HG03469 (cell line): ENCODE results near the gene NELL1.

ENCODE experiments used
- ATAC-seq: cut with Tn5 transposase; IDR thresholded peaks from one replicate; pipeline ENCODE4 v1.9.1; 2021; ENCODE audit warnings: mild to moderate bottlenecking, moderate library complexity, moderate number of reproducible peaks; ENCODE audit not compliant: unreplicated experiment

The NELL1 gene

DNA sequence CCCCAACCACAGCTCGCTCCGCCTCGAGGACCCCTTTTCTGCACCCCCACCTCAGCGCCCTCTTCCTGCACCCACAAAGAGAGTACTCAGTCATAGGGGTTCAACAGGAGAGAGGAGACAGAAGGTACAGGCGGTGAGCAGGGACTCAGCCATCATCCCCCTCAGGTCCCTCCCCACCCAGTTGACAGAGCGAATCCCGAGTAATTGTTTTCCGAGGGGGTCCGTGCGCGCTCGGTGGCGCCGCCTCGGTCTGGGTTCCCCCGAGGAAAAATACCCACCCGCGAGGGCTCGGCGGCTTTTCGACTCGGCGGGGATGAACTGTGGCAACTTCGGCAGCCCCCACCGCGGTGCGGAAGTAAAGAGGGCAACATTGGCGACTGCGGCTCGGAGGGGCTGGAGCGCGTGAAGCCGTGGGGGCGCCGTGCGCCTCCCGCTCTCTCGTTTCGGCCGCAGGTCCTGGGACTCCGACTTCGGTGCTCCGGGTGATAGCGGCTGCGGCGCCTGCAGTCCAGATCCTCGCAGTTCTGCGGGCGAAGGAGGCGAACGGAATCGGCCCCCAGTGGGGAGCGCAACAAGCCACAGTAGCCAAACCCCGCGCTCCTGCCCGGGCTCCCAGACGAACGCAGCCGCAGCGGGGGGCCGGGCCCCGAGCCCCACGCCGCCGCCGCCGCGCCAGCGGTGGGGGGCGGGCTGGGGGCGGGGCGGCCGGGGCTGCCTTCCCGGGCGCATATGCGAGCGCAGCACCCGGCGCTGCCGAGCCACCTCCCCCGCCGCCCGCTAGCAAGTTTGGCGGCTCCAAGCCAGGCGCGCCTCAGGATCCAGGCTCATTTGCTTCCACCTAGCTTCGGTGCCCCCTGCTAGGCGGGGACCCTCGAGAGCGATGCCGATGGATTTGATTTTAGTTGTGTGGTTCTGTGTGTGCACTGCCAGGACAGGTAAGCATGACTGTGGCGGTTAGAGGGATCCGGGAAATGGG is at the start of gene NELL1:
Gene NELL1 (plus strand): TSS at position 743 of the 976 bp plus-strand sequence.
- no peak for ATAC-seq

DNA sequence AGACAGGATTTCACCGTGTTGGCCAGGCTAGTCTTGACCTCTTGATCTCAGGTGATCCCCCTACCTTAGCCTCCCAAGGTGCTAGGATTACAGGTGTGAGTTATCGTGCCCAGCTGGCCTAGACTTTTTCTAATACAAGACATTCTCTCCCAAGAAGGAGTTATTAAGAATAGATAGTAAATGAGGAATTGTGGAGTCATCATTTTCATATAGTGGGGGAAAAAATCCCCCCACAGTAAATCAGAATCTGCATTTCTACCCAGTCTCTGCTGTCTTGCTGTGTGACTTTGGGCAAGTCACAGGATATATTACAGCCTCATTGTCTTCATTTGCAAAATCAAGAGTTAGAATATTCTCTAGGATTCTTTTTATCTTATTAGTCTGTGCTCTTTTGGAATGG is 48.4 kb upstream of the NELL1 start:
- no peak for ATAC-seq

DNA sequence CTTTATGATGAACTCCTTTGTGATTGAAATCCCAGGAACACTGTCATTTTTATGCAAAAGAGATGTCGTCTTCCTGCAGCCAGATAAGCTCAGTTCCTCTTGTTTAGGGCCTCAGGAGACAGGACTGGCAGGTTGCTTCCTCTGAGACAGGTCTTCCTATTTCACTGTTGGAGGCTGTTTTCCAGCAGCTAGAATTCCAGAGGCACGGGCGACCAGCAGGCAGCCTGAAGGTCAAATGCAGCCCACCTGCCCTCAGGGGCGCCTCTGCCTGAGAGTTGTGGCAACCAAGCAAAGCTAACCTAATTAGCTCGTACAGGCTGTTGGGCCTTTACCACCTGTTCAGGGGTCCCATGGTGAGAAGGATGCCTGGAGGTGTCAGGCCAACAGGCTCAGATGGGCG is 47.7 kb upstream of the NELL1 start:
- ATAC-seq: no peak

DNA sequence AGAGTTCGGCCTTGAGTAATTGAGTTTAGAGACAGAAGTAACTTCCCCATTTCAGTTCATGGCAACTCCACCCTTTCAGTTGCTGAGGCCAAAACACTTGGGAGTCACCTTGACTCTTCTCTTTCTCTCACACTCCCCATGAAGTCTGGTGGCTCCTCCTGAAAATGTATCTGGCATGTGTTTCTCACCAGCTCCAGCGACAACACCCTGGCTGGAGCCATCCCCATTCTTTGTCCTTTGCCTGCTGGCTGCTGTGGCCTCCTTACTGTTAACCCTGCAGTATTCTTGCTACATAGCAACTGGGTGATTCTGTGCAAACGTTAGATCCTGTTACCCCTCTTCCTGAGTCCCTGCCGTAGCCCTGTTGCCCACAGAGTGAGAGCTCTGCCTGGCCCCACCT is 46.1 kb upstream of the NELL1 start:
- no peak for ATAC-seq

DNA sequence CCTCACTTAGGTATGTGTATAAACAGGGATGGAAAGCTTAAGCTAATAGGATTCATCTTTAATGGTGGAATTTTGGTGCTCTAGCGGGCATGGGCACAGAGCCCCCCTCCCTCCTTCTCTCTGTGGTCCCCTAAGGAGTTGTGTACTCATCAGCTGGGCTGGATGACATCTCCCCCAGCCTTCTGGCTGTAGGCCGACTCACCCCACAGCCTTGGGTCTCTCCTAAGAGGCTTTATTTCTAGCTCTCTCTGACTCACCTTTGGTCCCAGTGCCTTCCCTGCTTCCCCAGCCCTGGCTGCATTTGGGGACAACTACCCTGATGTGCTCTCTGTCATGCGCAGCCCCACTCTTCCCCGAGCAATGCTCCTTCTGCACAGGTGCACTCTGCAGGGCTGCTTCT is 43.1 kb upstream of the NELL1 start:
- ATAC-seq: no peak

DNA sequence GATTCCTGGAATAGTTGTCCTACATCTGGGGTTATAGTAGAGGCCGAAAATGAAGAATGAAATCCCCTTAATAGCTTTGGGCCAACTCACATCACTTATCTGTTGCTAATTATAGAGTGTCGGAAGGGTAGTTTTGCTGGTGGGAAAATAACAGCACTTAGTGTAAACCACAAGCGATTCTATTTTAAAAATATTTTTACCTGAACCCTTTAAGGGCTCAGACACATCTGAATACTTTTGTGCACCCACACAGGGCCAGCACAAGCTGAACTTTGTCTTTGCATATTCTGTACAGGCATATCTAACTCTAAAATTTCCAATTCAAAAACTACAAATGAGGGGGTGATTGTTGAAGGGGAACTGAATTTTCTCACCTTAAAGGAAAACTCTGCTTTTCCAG is 42.4 kb upstream of the NELL1 start:
- ATAC-seq: no peak

DNA sequence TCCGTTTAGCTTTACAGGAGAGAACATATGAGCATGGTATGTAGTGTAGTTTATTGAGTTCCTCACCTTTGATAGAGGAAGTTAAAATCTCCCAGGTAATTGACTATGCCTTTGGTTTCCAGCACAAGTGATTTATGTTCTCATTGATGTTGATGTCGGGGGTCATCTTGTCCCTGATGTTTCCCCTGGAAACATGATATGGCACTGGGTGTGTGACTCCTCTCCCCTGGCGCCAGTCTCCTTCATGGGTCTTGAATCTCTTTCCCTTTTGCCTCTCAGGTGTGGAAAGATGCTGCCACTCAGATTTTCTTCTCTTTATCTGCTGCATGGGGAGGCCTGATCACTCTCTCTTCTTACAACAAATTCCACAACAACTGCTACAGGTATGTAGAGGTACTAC is 41.7 kb upstream of the NELL1 start:
- ATAC-seq: no peak

DNA sequence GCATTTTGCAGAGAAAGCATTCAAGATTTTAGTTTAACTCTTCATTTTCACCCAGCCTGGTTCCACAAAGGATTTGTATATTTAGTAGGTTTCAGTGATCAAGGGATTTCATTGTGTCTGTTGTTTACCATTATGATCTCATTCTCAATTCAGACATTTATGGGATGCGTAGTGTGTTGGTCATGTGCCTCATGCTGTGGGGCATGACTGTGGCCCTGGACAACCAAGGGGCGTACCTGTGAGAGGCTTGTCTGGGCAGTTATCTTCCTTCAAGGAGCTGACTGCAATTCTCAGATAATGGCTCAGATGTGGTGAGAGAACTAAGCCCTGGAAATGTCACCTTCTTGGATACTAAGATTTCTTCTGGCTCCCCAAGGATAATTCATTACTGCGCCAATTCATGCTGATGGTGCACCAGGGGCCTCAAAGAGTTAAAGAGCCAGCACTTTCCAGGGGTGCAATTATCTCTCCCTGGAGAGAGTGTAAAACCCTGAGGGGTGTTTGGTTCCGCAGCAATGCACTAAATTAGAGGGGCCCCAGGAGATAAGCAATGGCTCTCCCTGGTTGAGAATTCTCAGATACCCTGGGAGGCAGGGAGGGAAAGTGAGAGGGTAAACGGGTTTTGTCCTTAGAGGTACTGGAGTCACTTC is 37.7 kb upstream of the NELL1 start:
- no peak for ATAC-seq

DNA sequence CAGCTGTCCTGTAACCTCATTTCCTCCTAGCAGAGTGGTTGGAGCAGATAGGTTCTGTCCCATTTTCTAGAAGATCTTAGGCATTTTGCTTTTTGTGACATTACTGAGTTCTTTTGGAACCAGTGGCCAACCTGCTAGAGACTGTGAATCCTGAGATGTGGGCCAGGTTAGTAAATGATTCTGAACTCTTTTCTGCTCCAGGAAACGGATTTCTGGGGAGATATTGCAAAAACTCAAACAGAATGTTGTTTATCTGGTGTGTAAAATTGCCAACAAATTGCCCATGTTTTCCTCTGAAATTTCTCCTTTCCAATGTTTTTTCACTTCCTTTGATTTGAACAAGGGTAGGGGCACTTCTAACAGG is 37.2 kb upstream of the NELL1 start:
- ATAC-seq: no peak

DNA sequence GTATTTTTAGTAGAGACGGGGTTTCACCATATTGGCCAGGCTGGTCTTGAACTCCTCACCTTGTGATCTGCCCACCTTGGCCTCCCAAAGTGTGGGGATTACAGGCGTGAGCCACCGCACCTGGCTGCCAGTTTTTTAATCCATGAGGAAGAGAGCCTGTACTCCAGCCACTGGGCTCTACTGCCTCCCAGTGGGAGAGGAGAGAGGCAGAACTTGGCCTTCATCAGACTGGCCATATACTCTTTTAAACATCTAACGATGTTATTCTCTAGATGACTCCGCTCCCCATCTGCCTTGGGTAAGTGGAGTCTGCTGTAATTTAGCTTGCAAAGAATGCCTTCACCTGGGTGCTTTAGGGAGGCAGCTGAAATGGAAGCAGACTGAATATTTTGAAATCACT is 35.3 kb upstream of the NELL1 start:
- no peak for ATAC-seq

DNA sequence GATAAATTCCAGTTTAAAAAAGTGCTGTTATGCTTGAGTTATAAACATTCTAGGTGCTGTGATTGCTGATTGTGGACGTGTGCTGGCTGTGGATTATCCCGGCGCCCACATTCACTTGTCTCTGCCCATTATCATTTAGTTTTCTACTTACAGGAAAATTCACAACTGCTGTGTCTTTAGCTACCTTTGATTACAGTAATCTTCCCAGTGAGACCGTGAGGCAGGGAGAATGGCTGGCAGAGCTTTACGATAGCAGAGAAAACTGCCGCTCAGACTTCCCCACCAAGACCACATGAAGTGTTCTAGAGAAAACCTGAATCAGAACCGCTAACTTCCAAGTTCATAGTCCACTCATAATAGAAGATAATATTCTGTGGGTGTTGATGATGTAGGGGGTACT is 34.6 kb upstream of the NELL1 start:
- ATAC-seq: no peak

DNA sequence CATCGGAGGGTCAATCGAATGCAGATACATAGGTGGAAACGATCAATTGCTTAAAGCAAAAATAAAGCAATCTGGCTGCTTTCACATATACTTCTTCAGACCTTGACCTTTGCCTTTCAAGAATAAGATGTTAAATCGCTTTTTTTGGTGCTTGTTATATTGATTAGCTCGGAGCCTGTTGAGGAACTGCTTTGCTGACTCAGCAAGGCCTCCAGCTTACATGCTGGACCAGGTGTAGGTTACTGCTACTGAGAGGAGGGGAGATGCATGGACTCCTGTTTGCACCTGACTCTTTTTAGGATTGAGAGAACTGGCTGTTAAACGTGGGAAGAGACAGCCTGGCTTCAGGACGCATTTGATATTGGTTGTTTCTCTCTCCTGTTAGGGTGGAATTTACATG is 31.3 kb upstream of the NELL1 start:
- ATAC-seq: no peak

DNA sequence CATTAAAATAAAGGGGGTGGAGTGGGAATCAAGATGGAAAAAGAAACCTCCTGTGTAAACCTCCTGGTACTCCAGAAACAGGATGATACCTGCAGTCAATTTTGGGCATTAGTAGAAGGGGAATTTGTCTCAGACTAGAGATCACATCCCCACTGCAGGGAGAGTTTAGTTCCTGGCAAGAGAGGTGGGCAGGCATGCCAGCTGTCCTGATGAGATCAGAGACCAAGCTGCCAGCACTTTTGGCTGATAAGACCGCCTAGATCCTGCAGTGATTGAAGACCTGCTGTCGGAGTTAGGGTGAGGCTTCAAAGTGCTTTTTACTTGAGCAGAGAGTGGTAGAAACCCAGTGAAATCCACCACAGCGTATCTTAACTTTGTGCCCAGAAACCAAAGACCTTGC is 29.7 kb upstream of the NELL1 start:
- no peak for ATAC-seq

DNA sequence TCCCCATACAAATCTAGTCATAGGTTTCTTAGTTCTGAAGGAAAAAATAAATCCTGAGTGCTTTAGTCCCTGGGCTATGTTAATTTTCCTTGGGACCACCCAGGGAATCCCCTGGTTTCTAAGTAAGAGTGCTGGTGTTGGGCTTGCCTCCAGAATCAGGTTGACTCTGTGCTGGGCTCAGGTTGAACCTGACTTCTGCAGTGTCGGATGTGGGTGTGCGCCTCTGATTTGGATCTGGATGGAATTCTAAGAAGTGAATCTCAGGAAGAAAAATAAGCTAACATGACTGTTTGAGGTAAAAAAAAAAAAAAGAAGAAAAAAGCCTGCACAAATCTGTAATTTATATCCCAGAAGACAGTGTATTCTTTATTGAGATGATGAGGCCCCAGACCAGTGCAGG is 29.0 kb upstream of the NELL1 start:
- no peak for ATAC-seq

DNA sequence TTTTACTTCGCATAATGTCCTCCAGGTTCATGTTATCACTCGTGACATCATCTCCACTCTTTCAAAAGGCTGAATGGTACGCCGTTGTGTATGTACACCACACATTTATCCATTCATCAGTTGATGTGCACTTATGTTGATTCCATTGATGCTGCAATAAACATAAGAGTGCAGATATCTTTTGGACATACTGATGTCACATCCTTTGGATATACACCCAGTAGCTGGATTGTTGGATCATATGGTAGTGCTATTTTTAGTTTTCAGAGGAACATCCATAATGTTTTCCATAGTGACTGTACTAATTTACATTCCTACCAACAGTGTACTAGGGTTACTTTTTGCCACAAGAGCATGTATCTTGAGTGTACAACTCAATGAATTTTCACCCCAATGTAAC is 25.0 kb upstream of the NELL1 start:
- ATAC-seq: no peak

DNA sequence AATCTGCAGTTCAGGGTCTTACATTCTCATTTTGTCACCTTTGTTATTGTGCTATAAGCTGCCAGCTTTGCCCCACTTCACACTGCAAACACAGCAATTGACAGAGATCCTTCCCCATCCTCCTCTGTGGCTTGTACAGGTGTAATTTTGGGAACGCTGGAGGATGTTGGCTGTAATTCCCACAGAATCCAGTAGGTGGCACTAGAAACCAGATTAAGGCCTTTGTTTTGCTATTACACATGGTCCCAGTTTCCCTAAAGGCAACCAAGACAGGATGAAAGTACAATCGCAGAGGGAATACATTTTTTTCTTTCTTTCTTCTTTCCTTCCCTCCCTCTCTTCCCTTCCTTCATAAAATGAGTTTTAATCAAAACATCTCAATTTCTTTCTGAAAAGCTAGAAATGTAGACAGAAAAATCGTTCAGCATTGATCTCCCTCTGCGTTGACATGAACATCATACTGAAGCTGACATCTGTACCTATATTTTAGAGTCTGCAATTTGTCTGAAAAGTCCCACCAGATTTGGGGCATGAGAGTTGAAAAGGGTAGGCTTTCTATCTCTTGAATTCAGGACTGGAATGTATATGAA is 21.3 kb upstream of the NELL1 start:
- no peak for ATAC-seq

DNA sequence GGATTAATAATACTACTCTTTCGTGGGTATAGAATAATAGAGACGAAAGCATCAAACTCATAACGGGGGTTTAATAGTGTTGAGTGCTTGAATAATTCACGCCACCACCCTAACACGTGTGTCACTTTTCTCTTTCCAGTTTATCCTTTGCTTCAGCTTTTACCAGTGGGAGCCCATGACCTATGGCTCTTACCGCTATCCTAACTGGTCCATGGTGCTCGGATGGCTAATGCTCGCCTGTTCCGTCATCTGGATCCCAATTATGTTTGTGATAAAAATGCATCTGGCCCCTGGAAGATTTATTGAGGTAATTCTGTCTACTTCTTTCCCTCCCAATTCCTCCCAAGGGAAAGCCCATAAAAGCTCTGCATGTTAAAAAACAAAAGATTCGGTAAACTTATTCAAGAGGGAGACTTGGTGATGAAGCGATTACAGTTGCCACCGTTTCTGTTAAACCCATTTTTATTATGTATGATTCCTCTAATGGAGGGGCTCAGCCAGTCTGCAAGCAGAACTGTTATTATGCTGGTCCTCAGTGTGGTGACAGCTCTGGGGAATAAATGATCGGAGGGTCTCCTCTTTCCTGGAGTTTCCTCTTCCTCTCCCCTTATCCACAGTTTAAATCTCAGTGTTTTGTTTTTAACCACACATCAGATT is 17.1 kb upstream of the NELL1 start:
- no peak for ATAC-seq

DNA sequence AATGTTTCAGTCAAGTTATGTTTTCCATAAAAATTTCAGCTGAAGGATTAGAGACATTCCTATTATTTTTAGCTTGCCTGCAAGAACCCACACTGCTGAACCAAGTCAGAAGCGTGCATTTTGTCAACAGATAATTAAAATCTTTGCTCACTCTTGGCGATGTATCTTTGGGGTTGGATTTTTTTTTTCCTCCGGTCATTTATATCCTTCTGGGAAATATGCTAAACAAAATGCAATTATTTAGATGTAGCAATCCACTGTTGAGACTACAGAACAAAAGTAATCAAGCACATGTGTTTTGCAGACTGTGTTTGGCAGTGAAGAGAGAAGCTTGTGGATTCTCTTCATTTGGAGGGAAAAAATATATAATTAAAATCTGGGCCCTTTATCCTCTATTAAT is 15.3 kb upstream of the NELL1 start:
- no peak for ATAC-seq

DNA sequence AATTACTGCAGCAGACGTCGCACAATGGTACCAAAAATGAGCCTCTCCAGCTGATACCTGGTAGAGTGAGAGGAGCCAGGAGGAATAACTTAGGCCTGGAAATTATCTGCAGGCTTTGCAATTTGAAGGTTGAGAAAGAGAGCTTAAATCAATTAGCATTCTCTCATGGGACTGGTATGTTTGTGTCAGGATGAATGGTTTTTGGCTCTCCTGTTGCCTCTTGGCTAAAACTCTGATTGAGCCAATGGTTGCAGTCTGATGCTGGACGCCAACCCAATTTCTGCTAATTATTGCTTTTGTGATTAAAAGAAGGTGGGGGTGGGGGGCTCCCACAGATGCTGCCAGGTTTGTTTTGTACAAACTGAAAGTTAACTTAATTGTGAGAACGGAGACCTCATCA is 12.5 kb upstream of the NELL1 start:
- ATAC-seq: no peak

DNA sequence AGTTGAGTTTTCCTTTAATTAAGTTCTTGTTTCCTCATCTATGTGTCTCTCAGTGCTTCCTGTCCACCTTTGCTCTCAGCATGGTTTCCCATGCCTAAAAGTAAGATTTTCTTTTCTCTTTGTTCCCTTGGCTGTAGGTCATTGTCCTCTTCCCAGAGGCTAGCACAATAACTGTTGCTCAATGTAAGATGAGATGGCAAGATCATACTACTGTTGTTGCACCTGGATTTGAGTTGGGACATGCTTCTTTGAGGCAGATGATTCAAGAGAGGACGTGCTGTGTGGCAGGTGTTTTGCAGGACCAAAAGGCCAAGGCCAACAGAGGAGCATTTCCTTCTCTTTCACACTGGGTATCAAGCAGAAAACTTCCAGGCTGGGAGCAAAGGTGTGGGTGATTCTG is 11.3 kb upstream of the NELL1 start:
- ATAC-seq: no peak

DNA sequence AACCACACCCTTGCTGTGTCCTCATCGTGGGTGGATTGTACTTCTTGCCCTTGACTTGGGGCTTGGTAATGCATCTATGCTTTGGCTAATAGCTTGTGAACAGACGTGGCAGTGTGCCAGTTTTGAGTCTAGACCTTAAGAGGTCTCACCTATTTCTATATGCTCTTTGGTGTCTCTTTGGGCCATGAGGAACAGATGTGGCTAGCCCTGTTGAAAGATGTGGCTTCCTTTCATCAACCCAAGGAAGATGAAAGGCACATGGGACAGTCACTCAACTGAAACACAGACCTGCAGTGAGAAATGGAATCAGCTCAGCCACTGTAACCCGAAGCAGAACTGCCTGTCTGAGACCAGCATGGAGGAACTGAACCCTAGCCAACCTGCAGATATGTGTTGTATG is 7.9 kb upstream of the NELL1 start:
- ATAC-seq: no peak

DNA sequence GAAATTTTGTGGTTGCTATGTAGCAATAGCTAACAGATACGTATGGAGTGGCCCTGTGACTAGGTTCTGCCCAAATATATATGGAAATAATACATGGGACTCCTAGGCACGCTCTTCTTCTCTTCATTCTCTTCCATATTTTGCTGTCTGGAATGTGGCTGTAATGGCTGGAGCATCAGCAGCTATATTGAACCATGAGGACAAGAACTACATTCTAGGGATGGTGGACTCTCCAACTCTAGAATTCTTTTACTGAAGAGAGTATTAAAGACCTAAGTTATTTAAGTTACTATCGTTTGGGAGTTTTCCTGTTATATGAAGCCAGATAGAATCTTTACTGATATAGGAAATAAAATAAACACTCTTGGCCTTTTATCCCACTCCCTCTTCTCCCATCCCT is 7.5 kb upstream of the NELL1 start:
- ATAC-seq: no peak
